H1 (cell line): Measurements from ENCODE around the gene SLC35B2. TPM values are rescaled to one million over a fixed set of nuclear protein-coding genes. Genes with fewer than 3 reads are reported as not detected.

ENCODE experiments used
- CTCF ChIA-PET: fragments of 300-600 bp; sonication (Branson Sonifier 250); formaldehyde crosslinking; loops from one replicate; lab custom pipeline; 2021; ENCODE audit not compliant: partially characterized antibody; lab: Charles Lee
- POLR2A ChIA-PET: fragments of 300-600 bp; sonication (Branson Sonifier 250); formaldehyde crosslinking; loops from one replicate; lab custom pipeline; 2021; ENCODE audit warnings: inconsistent platforms; ENCODE audit not compliant: partially characterized antibody; lab: Charles Lee
- DNase-seq, 2 experiments: peaks; one replicate each; pipeline versions ENCODE4 v3.0.0 to v3.0.0-alpha.2; 2010 to 2022; ENCODE audit warnings: low spot score in 2 of 2, low read depth in 1 of 2, mixed read lengths in 1 of 2
- FAIRE-seq: peaks from 2 replicates; lab custom pipeline; 2011; peaks lifted over from hg19 to GRCh38; lab: Jason Lieb, UNC
- H2AFZ ChIP-seq: 2 replicates; pipeline ENCODE4 v1.8.1; 2012; ENCODE audit warnings: low read length, inconsistent platforms
- H2AK5ac ChIP-seq: 2 replicates; pipeline ENCODE4 v1.6.1; 2013; ENCODE audit warnings: low read depth, low read length
- H2BK120ac ChIP-seq: replicated peaks from 2 replicates; pipeline ENCODE3; 2013; ENCODE audit warnings: low read depth, low read length, inconsistent platforms
- H2BK12ac ChIP-seq: 2 replicates; pipeline ENCODE4 v1.6.1; 2013; ENCODE audit warnings: low read depth, low read length
- H2BK15ac ChIP-seq: 2 replicates; pipeline ENCODE4 v1.6.1; 2013; ENCODE audit warnings: low read length
- H2BK20ac ChIP-seq: 2 replicates; pipeline ENCODE4 v1.6.1; 2013; ENCODE audit warnings: low read length
- H2BK5ac ChIP-seq: 2 replicates; pipeline ENCODE4 v1.6.1; 2013; ENCODE audit warnings: low read depth, low read length
- H3K14ac ChIP-seq: 2 replicates; pipeline ENCODE4 v1.6.1; 2013; ENCODE audit warnings: inconsistent platforms; ENCODE audit not compliant: insufficient read length
- H3K18ac ChIP-seq: 2 replicates; pipeline ENCODE4 v1.6.1; 2013; ENCODE audit warnings: low read length; ENCODE audit errors: extremely low read depth
- H3K23ac ChIP-seq: 2 replicates; pipeline ENCODE4 v1.6.1; 2013; ENCODE audit warnings: inconsistent platforms; ENCODE audit not compliant: insufficient read length
- H3K23me2 ChIP-seq: 2 replicates; pipeline ENCODE4 v1.6.1; 2013; ENCODE audit warnings: low read depth, low read length
- H3K27ac ChIP-seq: 2 replicates; pipeline ENCODE4 v1.6.1; 2011; ENCODE audit warnings: low read depth, low read length, inconsistent platforms
- H3K27me3 ChIP-seq, 4 experiments: replicated peaks in 1 of 4; 1 replicate in 1 of 4; 2 replicates in 3 of 4; pipeline versions ENCODE4 v1.6.1 to v1.8.1; 2011 to 2013; ENCODE audit warnings: low read length in 3 of 4, mild to moderate bottlenecking in 3 of 4, inconsistent platforms in 2 of 4, mixed read lengths in 2 of 4, moderate library complexity in 1 of 4; ENCODE audit not compliant: control insufficient read depth in 3 of 4, insufficient read depth in 3 of 4; ENCODE audit errors: extremely low read depth in 1 of 4
- H3K36me3 ChIP-seq, 4 experiments: 2 replicates each; pipeline versions ENCODE4 v1.6.1 to v1.8.1; 2011 to 2013; ENCODE audit warnings: mild to moderate bottlenecking in 4 of 4, low read length in 3 of 4, moderate library complexity in 2 of 4, control low read depth in 1 of 4, inconsistent platforms in 1 of 4; ENCODE audit not compliant: insufficient read depth in 4 of 4, control insufficient read depth in 2 of 4
- H3K4ac ChIP-seq: replicated peaks from 2 replicates; pipeline ENCODE3; 2013; ENCODE audit warnings: low read length, low read depth, mixed read lengths, inconsistent platforms; ENCODE audit not compliant: insufficient read length
- H3K4me1 ChIP-seq, 4 experiments: replicated peaks in 1 of 4; 1 replicate in 1 of 4; 2 replicates in 3 of 4; pipeline versions ENCODE4 v1.6.1 to v1.8.1; 2011 to 2013; ENCODE audit warnings: low read length in 3 of 4, inconsistent platforms in 2 of 4, mixed read lengths in 1 of 4; ENCODE audit not compliant: insufficient read depth in 4 of 4, control insufficient read depth in 3 of 4
- H3K4me2 ChIP-seq, 2 experiments: 2 replicates each; pipeline versions ENCODE4 v1.6.1 to v1.8.1; 2011 to 2013; ENCODE audit warnings: low read depth in 2 of 2, low read length in 2 of 2, control low read depth in 1 of 2, inconsistent platforms in 1 of 2, mild to moderate bottlenecking in 1 of 2; ENCODE audit not compliant: insufficient read depth in 1 of 2
- H3K4me3 ChIP-seq, 4 experiments: fragments of 200-600, 300-600 bp in 1 of 4; sonication (generic), shearing (Covaris generic), sonication (Bioruptor Twin) in 1 of 4; 2 replicates each; pipeline versions ENCODE4 v1.5.1 to v1.8.1; 2011 to 2016; ENCODE audit warnings: low read length in 4 of 4, low read depth in 3 of 4, control low read depth in 2 of 4, inconsistent platforms in 2 of 4, mild to moderate bottlenecking in 2 of 4, mixed read lengths in 1 of 4, moderate library complexity in 1 of 4; ENCODE audit not compliant: insufficient read depth in 2 of 4; ENCODE audit errors: extremely low read depth in 1 of 4
- H3K56ac ChIP-seq: replicated peaks from 2 replicates; pipeline ENCODE3; 2013; ENCODE audit warnings: low read depth, mild to moderate bottlenecking, mixed read lengths, low read length, inconsistent platforms; ENCODE audit not compliant: insufficient read length
- H3K79me1 ChIP-seq: 2 replicates; pipeline ENCODE4 v1.6.1; 2013; ENCODE audit warnings: low read depth, low read length, control low read depth
- H3K79me2 ChIP-seq, 2 experiments: 2 replicates each; pipeline versions ENCODE4 v1.6.1 to v1.8.1; 2012 to 2013; ENCODE audit warnings: low read length in 2 of 2, mild to moderate bottlenecking in 2 of 2, inconsistent platforms in 1 of 2; ENCODE audit not compliant: insufficient read depth in 2 of 2, control insufficient read depth in 1 of 2
- H3K9ac ChIP-seq, 4 experiments: replicated peaks in 1 of 4; 1 replicate in 1 of 4; 2 replicates in 3 of 4; pipeline versions ENCODE4 v1.6.1 to v1.8.1; 2011 to 2013; ENCODE audit warnings: low read depth in 3 of 4, low read length in 3 of 4, control low read depth in 2 of 4, mild to moderate bottlenecking in 2 of 4, moderate library complexity in 2 of 4, inconsistent platforms in 1 of 4; ENCODE audit errors: extremely low read depth in 1 of 4
- H3K9me3 ChIP-seq, 2 experiments: 2 replicates each; pipeline versions ENCODE4 v1.6.1 to v1.8.1; 2012 to 2013; ENCODE audit warnings: mild to moderate bottlenecking in 2 of 2, moderate library complexity in 2 of 2, control low read depth in 1 of 2, inconsistent platforms in 1 of 2, low read depth in 1 of 2, low read length in 1 of 2, mixed read lengths in 1 of 2; ENCODE audit not compliant: insufficient read depth in 2 of 2
- H4K20me1 ChIP-seq, 2 experiments: replicated peaks in 1 of 2; 2 replicates each; pipeline versions ENCODE3 to v1.8.1; 2011 to 2013; ENCODE audit warnings: inconsistent platforms in 2 of 2, low read length in 2 of 2, mild to moderate bottlenecking in 1 of 2; ENCODE audit not compliant: insufficient read depth in 2 of 2, control insufficient read depth in 1 of 2
- H4K5ac ChIP-seq: 2 replicates; pipeline ENCODE4 v1.6.1; 2013; ENCODE audit warnings: low read length, low read depth, mixed read lengths, inconsistent platforms; ENCODE audit not compliant: insufficient read length
- H4K8ac ChIP-seq: 2 replicates; pipeline ENCODE4 v1.8.0; 2013; ENCODE audit warnings: mild to moderate bottlenecking, moderate library complexity, low read length, inconsistent platforms; ENCODE audit not compliant: insufficient read depth; ENCODE audit errors: extremely low read depth
- H4K91ac ChIP-seq: replicated peaks from 2 replicates; pipeline ENCODE3; 2013; ENCODE audit warnings: low read length, mixed read lengths, inconsistent platforms; ENCODE audit not compliant: insufficient read length
- CTBP2 ChIP-seq: IDR thresholded peaks from 2 replicates; pipeline ENCODE4 v1.7.0; 2011; ENCODE audit warnings: borderline replicate concordance, mild to moderate bottlenecking, moderate library complexity, mixed read lengths, low read length; ENCODE audit not compliant: insufficient read depth, insufficient read length
- JUND ChIP-seq: IDR thresholded peaks from 2 replicates; pipeline ENCODE4 v1.6.1; 2011; ENCODE audit warnings: mild to moderate bottlenecking, improper control_type of control experiment, low read length
- KDM1A ChIP-seq: fragments of 200-600, 300-600 bp; sonication (generic); IDR thresholded peaks from 2 replicates; pipeline ENCODE4 v1.7.1; 2016; ENCODE audit warnings: mild to moderate bottlenecking, low read length, borderline replicate concordance
- PHF8 ChIP-seq: fragments of 200-600 bp; sonication (generic); conservative IDR thresholded peaks from 2 replicates; pipeline ENCODE4 v1.7.1; 2012; ENCODE audit warnings: low read depth, mild to moderate bottlenecking, inconsistent platforms, low read length, moderate library complexity
- RFX5 ChIP-seq: IDR thresholded peaks from 2 replicates; pipeline ENCODE4 v1.6.1; 2011; ENCODE audit warnings: low read depth, low read length, improper control_type of control experiment, borderline replicate concordance
- RXRA ChIP-seq: IDR thresholded peaks from 2 replicates; pipeline ENCODE4 v1.6.1; 2011; ENCODE audit warnings: low read depth, mild to moderate bottlenecking, low read length, moderate library complexity; ENCODE audit not compliant: insufficient read depth
- TAF7 ChIP-seq: optimal IDR thresholded peaks from 2 replicates; pipeline ENCODE3; 2011; ENCODE audit warnings: low read depth, mild to moderate bottlenecking, inconsistent platforms, low read length, moderate library complexity, borderline replicate concordance
- TEAD4 ChIP-seq: IDR thresholded peaks from 2 replicates; pipeline ENCODE4 v1.6.1; 2012; ENCODE audit warnings: low read depth, low read length, inconsistent platforms, mixed read lengths
- YY1 ChIP-seq: IDR thresholded peaks from 2 replicates; pipeline ENCODE4 v1.6.1; 2011; ENCODE audit warnings: low read depth, mild to moderate bottlenecking, low read length
- WGBS, 2 experiments: shearing (Covaris generic) in 1 of 2; methylation state at CpG; one replicate each; pipeline versions ENCODE4 v1.1.6 to v1.1.7; 2013 to 2015; ENCODE audit warnings: low lambda C conversion rate in 2 of 2, mixed read lengths in 2 of 2, inconsistent platforms in 1 of 2, low coverage in 1 of 2, missing lambda C conversion rate in 1 of 2; ENCODE audit not compliant: insufficient replicate concordance in 2 of 2, insufficient coverage in 1 of 2, insufficient read length in 1 of 2; ENCODE audit errors: extremely low coverage in 1 of 2, missing lambda C conversion rate in 1 of 2; 5-methylcytosine and 5-hydroxymethylcytosine counted together
- polyA plus RNA-seq, 7 experiments: library from polyadenylated mRNA; depleted of rRNA in 3 of 7; stranded (reverse) in 5 of 7; unstranded in 2 of 7; fragments of >200 nt in 5 of 7; fragments of 200-250 nt in 2 of 7; gene quantifications; 1 replicate in 5 of 7; 2 replicates in 1 of 7; 4 replicates in 1 of 7; pipeline versions ENCODE4 v1.2.1 to v1.2.3, GENCODE V29; 2011 to 2013; ENCODE audit warnings: missing spikeins in 2 of 7, mixed read lengths in 2 of 7
- total RNA-seq: library from RNA; stranded (reverse); fragmentation: NEBNext Ultra II Directional; extraction: Animal tissue kit (Norgen Biotek cat#: 25700); gene quantifications from 2 replicates; pipeline ENCODE4 v1.2.1, GENCODE V29; 2021
- TF ChIP-seq, protein P1 (sequence below), 3 experiments: IDR thresholded peaks; 1 replicate in 2 of 3; 2 replicates in 1 of 3; pipeline versions ENCODE4 v1.5.1 to v1.6.1; 2011; ENCODE audit warnings: low read length in 3 of 3, mild to moderate bottlenecking in 3 of 3, inconsistent platforms in 2 of 3, low read depth in 1 of 3, moderate library complexity in 1 of 3; ENCODE audit not compliant: insufficient read depth in 1 of 3; ENCODE audit errors: control extremely low read depth in 1 of 3

Gene SLC35B2
- total and polyA plus RNA-seq, 2 of the 8 experiments (the other 6 are each of a cell fraction or from before 2014, with no cell fraction given): 29.5 to 65.0 TPM

- Histone ChIP-seq H2BK15ac (no peak overlapping the region), H3K4ac (no peak overlapping the region), H4K91ac (no peak overlapping the region), H3K79me1 (no peaks in the 10 kb centered on the region), H2BK12ac (no peak overlapping the region), H3K14ac (no peak overlapping the region), H3K4me2 (no peak overlapping the region), H4K20me1 (peaks cover 2 to 3% of the 10 kb centered on the region in 2 experiments), H3K56ac (no peak overlapping the region), H3K27ac (no peak overlapping the region), H2BK5ac (no peak overlapping the region), H3K23ac (no peak overlapping the region), H3K9me3 (no peaks in the 10 kb centered on the region), H3K23me2 (peaks cover 14% of the 10 kb centered on the region), H3K18ac (no peak overlapping the region), H3K9ac (no peak overlapping the region), H3K79me2 (no peaks in the 10 kb centered on the region), H2BK20ac (no peak overlapping the region), H3K4me1 (peaks cover 0 to 9% (median 4%) of the 10 kb centered on the region in 4 experiments; a peak in 4 of 7 replicates), H3K36me3 (peaks cover 19 to 52% (median 37%) of the 10 kb centered on the region in 4 experiments), H4K8ac (no peak overlapping the region), H2BK120ac (no peak overlapping the region), H3K4me3 (no peak overlapping the region), H2AFZ (no peak overlapping the region), H2AK5ac (no peak overlapping the region), H3K27me3 (peaks cover 0 to 12% (median 6%) of the 10 kb centered on the region in 4 experiments; a peak in 6 of 7 replicates), H4K5ac (no peak overlapping the region)
- 89% methylated on average over 7 of the region's 8 CpGs; no CpG with 5 or more reads in 1 of the 2 experiments for WGBS, 2 experiments
- FAIRE-seq: no peak
- no peak for DNase-seq
- CTCF ChIA-PET: interaction anchor here (0.7 to 13.9 kb wide), 8 partner anchors 9 to 59 kb away, joined by 4 to 330 read pairs (median 8); partner anchors contain the start of genes AARS2, NFKBIE and TMEM151B
- POLR2A ChIA-PET: interaction anchor here (1.0 to 10.4 kb wide), 11 partner anchors 6 to 53 kb away, joined by 3 to 102 read pairs (median 5); partner anchors contain the start of genes AARS2, SLC35B2 and TMEM151B
- TF ChIP-seq CTBP2: no peak
- no peak for TF ChIP-seq TEAD4
- TF ChIP-seq KDM1A: no peak
- TF ChIP-seq RXRA: no peak
- TF ChIP-seq YY1: no peak
- no peak for TF ChIP-seq RFX5
- no peak for TF ChIP-seq PHF8
- TF ChIP-seq, protein P1, sequence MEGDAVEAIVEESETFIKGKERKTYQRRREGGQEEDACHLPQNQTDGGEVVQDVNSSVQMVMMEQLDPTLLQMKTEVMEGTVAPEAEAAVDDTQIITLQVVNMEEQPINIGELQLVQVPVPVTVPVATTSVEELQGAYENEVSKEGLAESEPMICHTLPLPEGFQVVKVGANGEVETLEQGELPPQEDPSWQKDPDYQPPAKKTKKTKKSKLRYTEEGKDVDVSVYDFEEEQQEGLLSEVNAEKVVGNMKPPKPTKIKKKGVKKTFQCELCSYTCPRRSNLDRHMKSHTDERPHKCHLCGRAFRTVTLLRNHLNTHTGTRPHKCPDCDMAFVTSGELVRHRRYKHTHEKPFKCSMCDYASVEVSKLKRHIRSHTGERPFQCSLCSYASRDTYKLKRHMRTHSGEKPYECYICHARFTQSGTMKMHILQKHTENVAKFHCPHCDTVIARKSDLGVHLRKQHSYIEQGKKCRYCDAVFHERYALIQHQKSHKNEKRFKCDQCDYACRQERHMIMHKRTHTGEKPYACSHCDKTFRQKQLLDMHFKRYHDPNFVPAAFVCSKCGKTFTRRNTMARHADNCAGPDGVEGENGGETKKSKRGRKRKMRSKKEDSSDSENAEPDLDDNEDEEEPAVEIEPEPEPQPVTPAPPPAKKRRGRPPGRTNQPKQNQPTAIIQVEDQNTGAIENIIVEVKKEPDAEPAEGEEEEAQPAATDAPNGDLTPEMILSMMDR (IDR thresholded peaks at IDR 0.05; ENCODE audit: control extremely low read depth in 1 of 3, insufficient read depth in 1 of 3, low read depth in 1 of 3, low read length in 3 of 3): no peak
- no peak for TF ChIP-seq TAF7
- TF ChIP-seq JUND: no peak
These were observed 43.8 kb upstream of the SLC35B2 start for GRCh38 chr6:44301106-44301505.
